GM06990 (cell line): Measurements from ENCODE around the gene TRERF1.
"Not testable (repeated sequence)": the region's sequence is repeated elsewhere in the genome, so short reads cannot be mapped to it uniquely, and the experiment has no call there.

Experiments used
- DNase-seq: peaks from one replicate; pipeline ENCODE4 v3.0.0-alpha.2; 2011; ENCODE audit not compliant: insufficient read length; ENCODE audit errors: extremely low read depth
- H3K27me3 ChIP-seq: replicated peaks from 2 replicates; pipeline ENCODE4 v1.6.0; 2011; ENCODE audit warnings: low read length; ENCODE audit not compliant: control insufficient read depth, insufficient read depth
- H3K36me3 ChIP-seq: 2 replicates; pipeline ENCODE4 v1.5.1; 2011; ENCODE audit warnings: low read length; ENCODE audit not compliant: control insufficient read depth, insufficient read depth
- H3K4me3 ChIP-seq: replicated peaks from 2 replicates; pipeline ENCODE4 v1.5.1; 2011; ENCODE audit warnings: low read depth, mild to moderate bottlenecking, control low read depth, low read length
- CTCF ChIP-seq: IDR thresholded peaks from 2 replicates; pipeline ENCODE4 v1.5.1; 2011; ENCODE audit warnings: low read length, control low read depth, mild to moderate bottlenecking, inconsistent platforms; ENCODE audit not compliant: insufficient read depth, poor library complexity, severe bottlenecking

TRERF1 gene

GRCh38 chr6:42212442-42212841 lies 239.3 kb downstream of the TRERF1 start:
- Histone ChIP-seq H3K27me3 (no peaks in the 10 kb centered on the region), H3K36me3 (peaks cover 11% of the 10 kb centered on the region), H3K4me3 (no peak overlapping the region)
- no peak for DNase-seq
- no peak for TF ChIP-seq CTCF

- no peak for TF ChIP-seq CTCF
- Histone ChIP-seq H3K27me3 (no peaks in the 10 kb centered on the region), H3K4me3 (no peak overlapping the region), H3K36me3 (peaks cover 11% of the 10 kb centered on the region)
- DNase-seq = peak; percentile 35
Measured at GRCh38 chr6:42211726-42212125, 240.0 kb downstream of the TRERF1 start.

GRCh38 chr6:42210551-42210950 lies 241.2 kb downstream of the TRERF1 start:
- Histone ChIP-seq H3K36me3 (peaks cover 12% of the 10 kb centered on the region), H3K27me3 (no peaks in the 10 kb centered on the region), H3K4me3 (no peak overlapping the region)
- TF ChIP-seq CTCF = no peak
- DNase-seq = no peak

- peaks cover 11% of the 10 kb centered on the region for H3K36me3 ChIP-seq
- H3K4me3 ChIP-seq, H3K27me3 ChIP-seq, DNase-seq: not testable (repeated sequence)
Measured at GRCh38 chr6:42207559-42207958, 244.2 kb downstream of the TRERF1 start.

GRCh38 chr6:42204768-42205282 lies 246.9 kb downstream of the TRERF1 start:
- no peak for TF ChIP-seq CTCF
- H3K4me3 ChIP-seq = no peak overlapping the region
- no peak for DNase-seq
- H3K27me3 ChIP-seq = no peaks in the 10 kb centered on the region
- H3K36me3 ChIP-seq = peaks cover 5% of the 10 kb centered on the region

- H3K27me3 ChIP-seq = no peaks in the 10 kb centered on the region
- H3K36me3 ChIP-seq = peaks cover 2% of the 10 kb centered on the region
- no peak for TF ChIP-seq CTCF
Measured at GRCh38 chr6:42203183-42203582, 248.5 kb downstream of the TRERF1 start.

GRCh38 chr6:42202131-42202915 lies 249.4 kb downstream of the TRERF1 start:
- H3K4me3 ChIP-seq, H3K36me3 ChIP-seq, H3K27me3 ChIP-seq, DNase-seq: not testable (repeated sequence)

More at GRCh38 chr6:42203183-42203582, 248.5 kb downstream of the TRERF1 start:
- H3K4me3 ChIP-seq = no peak overlapping the region
- no peak for DNase-seq
